HCT116 (cell line): ENCODE measurements around the gene PHOX2A. TPM values are rescaled to one million over a fixed set of nuclear protein-coding genes. Genes with fewer than 3 reads are reported as not detected.

Source experiments
- ATAC-seq: fragments of 200-7000 bp; cut with Tn5 transposase; 2 replicates; pipeline ENCODE4 v1.9.1; 2020; ENCODE audit warnings: mild to moderate bottlenecking, moderate library complexity
- BruUV-seq: library from RNA; stranded (reverse); fragments of 400-500 nt; replicated peaks from 2 replicates; lab custom pipeline; 2021; lab: Mats Ljungman, UMichigan
- CTCF ChIA-PET: fragments of 300-600 bp; sonication (Branson Sonifier 250); formaldehyde crosslinking; loops from one replicate; lab custom pipeline; 2021; ENCODE audit warnings: antibody characterized with exemption; lab: Charles Lee
- POLR2A ChIA-PET: fragments of 300-600, 350-600 bp; sonication (Branson Sonifier 250); formaldehyde crosslinking; loops from one replicate; lab custom pipeline; 2021; ENCODE audit warnings: antibody characterized with exemption; lab: Charles Lee
- RAD21 ChIA-PET, 2 experiments: fragments of 300-600 bp; sonication (Branson Sonifier 250); formaldehyde crosslinking; loops; one replicate each; lab custom pipeline; 2023; ENCODE audit warnings: low total read pairs in 2 of 2; ENCODE audit not compliant: uncharacterized antibody in 2 of 2, unreplicated experiment in 2 of 2, low non-redundant PET in 1 of 2; lab: Charles Lee
- DNase-seq: peaks from one replicate; pipeline ENCODE4 v3.0.0-alpha.2; 2010; ENCODE audit warnings: low read depth, low spot score
- H2AFZ ChIP-seq: fragments of 200-600 bp; shearing (Covaris generic), sonication (generic); 2 replicates; pipeline ENCODE4 v1.6.1; 2017; ENCODE audit warnings: low read depth, mixed run types, mixed read lengths, antibody characterized with exemption, low read length; ENCODE audit not compliant: poor library complexity, severe bottlenecking
- H3K27ac ChIP-seq: 2 replicates; pipeline ENCODE4 v1.5.1; 2012; ENCODE audit warnings: low read depth, low read length
- H3K27me3 ChIP-seq: fragments of 200-600 bp; sonication (generic); 2 replicates; pipeline ENCODE4 v1.6.1; 2016; ENCODE audit warnings: mixed run types, low read length, mixed read lengths; ENCODE audit not compliant: insufficient read depth
- H3K36me3 ChIP-seq, 2 experiments: fragments of 200-500 bp in 1 of 2; fragments of 200-600 bp in 1 of 2; sonication (Bioruptor generic) in 1 of 2; sonication (generic) in 1 of 2; 2 replicates each; pipeline versions ENCODE4 v1.5.1 to v1.6.1; 2014 to 2016; ENCODE audit warnings: low read length in 2 of 2, inconsistent platforms in 1 of 2, mixed read lengths in 1 of 2, mixed run types in 1 of 2; ENCODE audit not compliant: insufficient read depth in 2 of 2, control insufficient read depth in 1 of 2
- H3K4me1 ChIP-seq, 2 experiments: fragments of 200-600 bp in 1 of 2; sonication (generic) in 1 of 2; 2 replicates each; pipeline versions ENCODE4 v1.5.1 to v1.6.1; 2012 to 2017; ENCODE audit warnings: low read length in 2 of 2, inconsistent platforms in 1 of 2, mild to moderate bottlenecking in 1 of 2, mixed read lengths in 1 of 2, mixed run types in 1 of 2, moderate library complexity in 1 of 2; ENCODE audit not compliant: insufficient read depth in 2 of 2, control insufficient read depth in 1 of 2
- H3K4me2 ChIP-seq: fragments of 200-600 bp; sonication (generic); 2 replicates; pipeline ENCODE4 v1.6.1; 2017; ENCODE audit warnings: mixed run types, low read length, mixed read lengths
- H3K4me3 ChIP-seq, 2 experiments: fragments of 200-600 bp in 1 of 2; sonication (generic) in 1 of 2; replicated peaks in 1 of 2; 2 replicates each; pipeline ENCODE4 v1.5.1; 2011 to 2016; ENCODE audit warnings: low read length in 2 of 2, control low read depth in 1 of 2, low read depth in 1 of 2, mild to moderate bottlenecking in 1 of 2, mixed read lengths in 1 of 2, mixed run types in 1 of 2
- H3K79me2 ChIP-seq: fragments of 200-600 bp; sonication (generic); 2 replicates; pipeline ENCODE4 v1.6.1; 2017; ENCODE audit warnings: mild to moderate bottlenecking, mixed run types, low read length, moderate library complexity, mixed read lengths; ENCODE audit not compliant: insufficient read depth
- H3K9ac ChIP-seq: fragments of 200-600 bp; sonication (generic); 2 replicates; pipeline ENCODE4 v1.6.1; 2016; ENCODE audit warnings: low read length, mixed read lengths
- H3K9me2 ChIP-seq: fragments of 200-600 bp; sonication (generic), shearing (Covaris generic); 2 replicates; pipeline ENCODE4 v1.6.1; 2017; ENCODE audit warnings: mixed run types, mild to moderate bottlenecking, moderate library complexity; ENCODE audit not compliant: insufficient read depth
- H3K9me3 ChIP-seq, 2 experiments: fragments of 200-500 bp in 1 of 2; fragments of 200-600 bp in 1 of 2; sonication (Bioruptor generic) in 1 of 2; sonication (generic) in 1 of 2; 2 replicates each; pipeline ENCODE4 v1.6.1; 2014 to 2017; ENCODE audit warnings: low read length in 2 of 2, mixed read lengths in 2 of 2, inconsistent platforms in 1 of 2, low read depth in 1 of 2, mild to moderate bottlenecking in 1 of 2, mixed run types in 1 of 2, moderate library complexity in 1 of 2; ENCODE audit not compliant: control insufficient read depth in 1 of 2, insufficient read depth in 1 of 2
- H4K20me1 ChIP-seq: fragments of 200-600 bp; sonication (generic), shearing (Covaris generic); 2 replicates; pipeline ENCODE4 v1.6.1; 2017; ENCODE audit warnings: mixed run types, mild to moderate bottlenecking, moderate library complexity; ENCODE audit not compliant: insufficient read depth
- EGR1 ChIP-seq: IDR thresholded peaks from 2 replicates; pipeline ENCODE4 v1.6.1; 2012; ENCODE audit warnings: low read depth
- EZH2 ChIP-seq: fragments of 200-600 bp; sonication (generic); IDR thresholded peaks from 2 replicates; pipeline ENCODE4 v1.6.1; 2017; ENCODE audit warnings: antibody characterized with exemption, mixed run types
- EZH2phosphoT487 ChIP-seq: fragments of 200-600 bp; IDR thresholded peaks from 2 replicates; pipeline ENCODE4 v1.6.1; 2018; ENCODE audit warnings: antibody characterized with exemption, borderline replicate concordance
- FOSL1 ChIP-seq: IDR thresholded peaks from 2 replicates; pipeline ENCODE4 v1.6.1; 2012; ENCODE audit warnings: low read depth
- JUND ChIP-seq: IDR thresholded peaks from 2 replicates; pipeline ENCODE4 v1.6.1; 2012
- POLR2A ChIP-seq: IDR thresholded peaks from 2 replicates; pipeline ENCODE4 v1.7.0; 2011; ENCODE audit warnings: borderline replicate concordance; ENCODE audit not compliant: insufficient read depth, insufficient read length; ENCODE audit errors: extremely low read depth
- POLR2AphosphoS5 ChIP-seq: IDR thresholded peaks from 2 replicates; pipeline ENCODE4 v1.6.1; 2011; ENCODE audit warnings: mild to moderate bottlenecking, low read depth, low read length, moderate library complexity
- RAD21 ChIP-seq: IDR thresholded peaks from 2 replicates; pipeline ENCODE4 v1.6.1; 2012; ENCODE audit warnings: low read depth, mild to moderate bottlenecking
- SIN3A ChIP-seq: IDR thresholded peaks from 2 replicates; pipeline ENCODE4 v1.6.1; 2012; ENCODE audit warnings: low read depth
- SP1 ChIP-seq: IDR thresholded peaks from 2 replicates; pipeline ENCODE4 v1.6.1; 2012; ENCODE audit warnings: low read depth
- TCF7L2 ChIP-seq: IDR thresholded peaks from 2 replicates; pipeline ENCODE4 v1.7.0; 2011; ENCODE audit warnings: borderline replicate concordance, inconsistent platforms; ENCODE audit not compliant: insufficient read depth, insufficient read length; ENCODE audit errors: extremely low read depth
- YY1 ChIP-seq: IDR thresholded peaks from 2 replicates; pipeline ENCODE4 v1.6.1; 2011; ENCODE audit warnings: low read length, low read depth, moderate library complexity, mild to moderate bottlenecking; ENCODE audit not compliant: insufficient replicate concordance; ENCODE audit errors: extremely low read depth
- ZNF274 ChIP-seq: fragments of 200-500 bp; sonication (Bioruptor generic); IDR thresholded peaks from 2 replicates; pipeline ENCODE4 v1.6.1; 2014; ENCODE audit warnings: mild to moderate bottlenecking, low read depth, low read length, inconsistent platforms
- intact Hi-C: fragments of 100-400 bp; cut with micrococcal nuclease; formaldehyde crosslinking; loops from 2 replicates; pipeline ENCODE4 v1.10.0; 2022
- total RNA-seq: library from RNA; stranded (reverse); gene quantifications from one replicate; pipeline ENCODE4 v1.2.1, GENCODE V29; 2021; ENCODE audit not compliant: unreplicated experiment
- TF ChIP-seq, protein P1 (sequence below), 3 experiments: fragments of 200-600 bp in 1 of 3; sonication (generic) in 1 of 3; IDR thresholded peaks in 2 of 3; conservative IDR thresholded peaks in 1 of 3; 2 replicates each; pipeline ENCODE4 v1.5.1; 2012 to 2017; ENCODE audit warnings: low read depth in 2 of 3, low read length in 2 of 3, antibody characterized with exemption in 1 of 3, borderline replicate concordance in 1 of 3, control low read depth in 1 of 3, mild to moderate bottlenecking in 1 of 3, mixed read lengths in 1 of 3, mixed run types in 1 of 3, moderate library complexity in 1 of 3; ENCODE audit not compliant: insufficient read depth in 1 of 3
- TF ChIP-seq, protein P2 (sequence below): IDR thresholded peaks from 2 replicates; pipeline ENCODE4 v1.6.1; 2012
- TF ChIP-seq, protein P3 (sequence below): IDR thresholded peaks from 2 replicates; pipeline ENCODE4 v1.6.1; 2011; ENCODE audit warnings: mild to moderate bottlenecking, low read length, moderate library complexity; ENCODE audit not compliant: insufficient replicate concordance; ENCODE audit errors: extremely low read depth
- TF ChIP-seq, protein P4 (sequence below): IDR thresholded peaks from 2 replicates; pipeline ENCODE4 v1.6.1; 2012

PHOX2A gene
- total RNA-seq, 1 experiment from 2014 or later, result not detected

DNA sequence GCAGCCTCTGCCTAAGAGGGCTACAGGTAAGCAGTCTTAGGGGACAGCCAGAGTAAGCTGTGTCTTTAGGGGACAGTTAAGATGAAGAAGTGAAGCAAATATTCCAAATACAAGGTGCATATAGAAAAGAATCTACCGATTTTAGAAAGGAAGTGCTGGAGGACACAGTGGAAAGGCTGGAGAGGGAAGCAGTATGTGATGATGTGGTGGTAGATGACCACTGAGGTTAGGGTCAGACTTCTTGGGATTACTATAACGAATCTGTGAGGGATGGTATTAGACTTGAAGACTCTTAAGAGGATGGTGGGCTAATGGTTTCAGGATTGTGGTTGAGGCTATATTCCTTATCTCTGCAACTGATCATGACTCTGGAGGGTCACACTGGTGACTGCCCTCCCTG lies 40.0 kb upstream of the PHOX2A start:
- ChIA-PET CTCF (no interaction called here), POLR2A (no interaction called here), RAD21 (no interaction called here)
- no TSS peak for BruUV-seq
- no peaks in the 10 kb centered on the region for H3K36me3 ChIP-seq
- H3K4me3 ChIP-seq, result no peak overlapping the region
- no peaks in the 10 kb centered on the region for H3K79me2 ChIP-seq
- DNase-seq, result no peak
- no peaks in the 10 kb centered on the region for H3K27me3 ChIP-seq
- peaks cover under 1 to 8% of the 10 kb centered on the region in 2 experiments; a peak in 2 of 4 replicates for H3K4me1 ChIP-seq
- H4K20me1 ChIP-seq, result no peaks in the 10 kb centered on the region
- no peaks in the 10 kb centered on the region for H3K9me2 ChIP-seq
- H3K9me3 ChIP-seq, result no peaks in the 10 kb centered on the region
- intact Hi-C loops, result no loop called here
- H3K27ac ChIP-seq, result no peak overlapping the region
- no peak overlapping the region for H3K9ac ChIP-seq
- no peak for ATAC-seq
- no peak overlapping the region for H3K4me2 ChIP-seq
- TF ChIP-seq, protein P1, sequence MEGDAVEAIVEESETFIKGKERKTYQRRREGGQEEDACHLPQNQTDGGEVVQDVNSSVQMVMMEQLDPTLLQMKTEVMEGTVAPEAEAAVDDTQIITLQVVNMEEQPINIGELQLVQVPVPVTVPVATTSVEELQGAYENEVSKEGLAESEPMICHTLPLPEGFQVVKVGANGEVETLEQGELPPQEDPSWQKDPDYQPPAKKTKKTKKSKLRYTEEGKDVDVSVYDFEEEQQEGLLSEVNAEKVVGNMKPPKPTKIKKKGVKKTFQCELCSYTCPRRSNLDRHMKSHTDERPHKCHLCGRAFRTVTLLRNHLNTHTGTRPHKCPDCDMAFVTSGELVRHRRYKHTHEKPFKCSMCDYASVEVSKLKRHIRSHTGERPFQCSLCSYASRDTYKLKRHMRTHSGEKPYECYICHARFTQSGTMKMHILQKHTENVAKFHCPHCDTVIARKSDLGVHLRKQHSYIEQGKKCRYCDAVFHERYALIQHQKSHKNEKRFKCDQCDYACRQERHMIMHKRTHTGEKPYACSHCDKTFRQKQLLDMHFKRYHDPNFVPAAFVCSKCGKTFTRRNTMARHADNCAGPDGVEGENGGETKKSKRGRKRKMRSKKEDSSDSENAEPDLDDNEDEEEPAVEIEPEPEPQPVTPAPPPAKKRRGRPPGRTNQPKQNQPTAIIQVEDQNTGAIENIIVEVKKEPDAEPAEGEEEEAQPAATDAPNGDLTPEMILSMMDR (IDR thresholded peaks at IDR 0.05 in 2 of 3, conservative IDR thresholded peaks at IDR 0.05 in 1 of 3; ENCODE audit: borderline replicate concordance in 1 of 3, insufficient read depth in 1 of 3, low read depth in 2 of 3, low read length in 2 of 3), result no peak
- TF ChIP-seq EZH2 (no peak), ZNF274 (no peak), RAD21 (no peak), TCF7L2 (no peak), SIN3A (no peak), EZH2phosphoT487 (no peak), FOSL1 (no peak), JUND (no peak), POLR2A (no peak), YY1 (no peak), SP1 (no peak), EGR1 (no peak), POLR2AphosphoS5 (no peak)
- TF ChIP-seq, protein P2, sequence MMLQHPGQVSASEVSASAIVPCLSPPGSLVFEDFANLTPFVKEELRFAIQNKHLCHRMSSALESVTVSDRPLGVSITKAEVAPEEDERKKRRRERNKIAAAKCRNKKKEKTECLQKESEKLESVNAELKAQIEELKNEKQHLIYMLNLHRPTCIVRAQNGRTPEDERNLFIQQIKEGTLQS, result no peak
- TF ChIP-seq, protein P3, sequence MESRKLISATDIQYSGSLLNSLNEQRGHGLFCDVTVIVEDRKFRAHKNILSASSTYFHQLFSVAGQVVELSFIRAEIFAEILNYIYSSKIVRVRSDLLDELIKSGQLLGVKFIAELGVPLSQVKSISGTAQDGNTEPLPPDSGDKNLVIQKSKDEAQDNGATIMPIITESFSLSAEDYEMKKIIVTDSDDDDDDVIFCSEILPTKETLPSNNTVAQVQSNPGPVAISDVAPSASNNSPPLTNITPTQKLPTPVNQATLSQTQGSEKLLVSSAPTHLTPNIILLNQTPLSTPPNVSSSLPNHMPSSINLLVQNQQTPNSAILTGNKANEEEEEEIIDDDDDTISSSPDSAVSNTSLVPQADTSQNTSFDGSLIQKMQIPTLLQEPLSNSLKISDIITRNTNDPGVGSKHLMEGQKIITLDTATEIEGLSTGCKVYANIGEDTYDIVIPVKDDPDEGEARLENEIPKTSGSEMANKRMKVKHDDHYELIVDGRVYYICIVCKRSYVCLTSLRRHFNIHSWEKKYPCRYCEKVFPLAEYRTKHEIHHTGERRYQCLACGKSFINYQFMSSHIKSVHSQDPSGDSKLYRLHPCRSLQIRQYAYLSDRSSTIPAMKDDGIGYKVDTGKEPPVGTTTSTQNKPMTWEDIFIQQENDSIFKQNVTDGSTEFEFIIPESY, result no peak
- TF ChIP-seq, protein P4, sequence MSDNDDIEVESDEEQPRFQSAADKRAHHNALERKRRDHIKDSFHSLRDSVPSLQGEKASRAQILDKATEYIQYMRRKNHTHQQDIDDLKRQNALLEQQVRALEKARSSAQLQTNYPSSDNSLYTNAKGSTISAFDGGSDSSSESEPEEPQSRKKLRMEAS, result no peak
- no peak overlapping the region for H2AFZ ChIP-seq
